ENCODE data around the gene SFN. TPM values are rescaled to one million over a fixed set of nuclear protein-coding genes. Genes with fewer than 3 reads are reported as not detected.
A peak's percentile ranks its signal among the peaks of the same experiment; 100 is the strongest.

Gene SFN
- total and polyA plus RNA-seq, 2 of the 13 experiments (the other 11 are each of a cell fraction or from before 2014, with no cell fraction given) = 4.3 to 5.6 TPM

GRCh38 chr1:26839779-26840178 lies 23.2 kb upstream of the SFN start (continued):
- TF ChIP-seq TFDP2 (CRISPR knock-in tag; IDR thresholded peaks at IDR 0.05) = no peak
- peak; percentile 46 for TF ChIP-seq HNF4A (CRISPR knock-in tag; IDR thresholded peaks at IDR 0.05)
- no peak for TF ChIP-seq ARID2 (CRISPR knock-in tag; IDR thresholded peaks at IDR 0.05; ENCODE audit: borderline replicate concordance)
- no peak for TF ChIP-seq PRDM10 (CRISPR knock-in tag; IDR thresholded peaks at IDR 0.05; ENCODE audit: low read depth)
- TF ChIP-seq GATAD2A (CRISPR knock-in tag; IDR thresholded peaks at IDR 0.05) = no peak
- no peak for TF ChIP-seq PBX2 (CRISPR knock-in tag; IDR thresholded peaks at IDR 0.05)
- TF ChIP-seq SMAD1 (CRISPR knock-in tag; IDR thresholded peaks at IDR 0.05; ENCODE audit: borderline replicate concordance, low read depth) = no peak
- 0 out of 2 replicates have a peak, but pooled peaks have one; percentile 49 for TF ChIP-seq MAFG (CRISPR knock-in tag; IDR thresholded peaks at IDR 0.05)
- TF ChIP-seq IRF1 (CRISPR knock-in tag; IDR thresholded peaks at IDR 0.05; ENCODE audit: low read depth) = no peak
- TF ChIP-seq WIZ (CRISPR knock-in tag; IDR thresholded peaks at IDR 0.05) = no peak
- no peak for TF ChIP-seq KLF9 (CRISPR knock-in tag; IDR thresholded peaks at IDR 0.05; ENCODE audit: low read depth)
- peak; percentile 77 for TF ChIP-seq GFI1 (CRISPR knock-in tag; IDR thresholded peaks at IDR 0.05; ENCODE audit: borderline replicate concordance)
- no peak; the same call in 1 of the 2 replicates for TF ChIP-seq YEATS2 (CRISPR knock-in tag; IDR thresholded peaks at IDR 0.05; ENCODE audit: borderline replicate concordance)
- TF ChIP-seq ZFX (CRISPR knock-in tag; IDR thresholded peaks at IDR 0.05; ENCODE audit: low read depth) = no peak
- TF ChIP-seq RFXANK (CRISPR knock-in tag; IDR thresholded peaks at IDR 0.05) = no peak
- no peak for TF ChIP-seq ZSCAN22 (CRISPR knock-in tag; IDR thresholded peaks at IDR 0.05)
- TF ChIP-seq KDM2A (CRISPR knock-in tag; IDR thresholded peaks at IDR 0.05; ENCODE audit: borderline replicate concordance, low read depth) = 0 out of 2 replicates have a peak, but pooled peaks have one; percentile 29
- no peak for TF ChIP-seq HES4 (CRISPR knock-in tag; IDR thresholded peaks at IDR 0.05; ENCODE audit: borderline replicate concordance)
- no peak for TF ChIP-seq JUND (CRISPR knock-in tag; IDR thresholded peaks at IDR 0.05)

Measured in HepG2 (cell line).